A673 (cell line): ENCODE data around the gene WDFY3. TPM values are rescaled to one million over a fixed set of nuclear protein-coding genes. Genes with fewer than 3 reads are reported as not detected.

Experiments
- BruUV-seq: library from RNA; stranded (reverse); fragments of 400-500 nt; replicated peaks from 2 replicates; lab custom pipeline; 2021; lab: Mats Ljungman, UMichigan
- CTCF ChIA-PET: fragments of 300-600 bp; sonication (Branson Sonifier 250); formaldehyde crosslinking; loops from one replicate; lab custom pipeline; 2022; ENCODE audit warnings: antibody characterized with exemption; lab: Charles Lee
- POLR2A ChIA-PET: fragments of 300-600 bp; sonication (Branson Sonifier 250); formaldehyde crosslinking; loops from one replicate; lab custom pipeline; 2022; ENCODE audit warnings: antibody characterized with exemption; ENCODE audit not compliant: low non-redundant PET; lab: Charles Lee
- DNase-seq: peaks from one replicate; pipeline ENCODE4 v3.0.0-alpha.2; 2015; ENCODE audit warnings: low spot score
- H3K27ac ChIP-seq: fragments of 200-600 bp; sonication (generic); 2 replicates; pipeline ENCODE4 v1.5.1; 2016; ENCODE audit warnings: mixed run types, low read depth, mild to moderate bottlenecking, mixed read lengths, antibody characterized with exemption, low read length; ENCODE audit not compliant: poor library complexity, severe bottlenecking
- H3K27me3 ChIP-seq: fragments of 200-600 bp; sonication (generic); replicated peaks from 2 replicates; pipeline ENCODE4 v1.6.1; 2017; ENCODE audit warnings: mixed run types, low read depth, mild to moderate bottlenecking, mixed read lengths, antibody characterized with exemption, low read length; ENCODE audit not compliant: insufficient read depth, poor library complexity
- H3K36me3 ChIP-seq: fragments of 200-600 bp; sonication (generic); 2 replicates; pipeline ENCODE4 v1.6.1; 2016; ENCODE audit warnings: mixed run types, mild to moderate bottlenecking, mixed read lengths, antibody characterized with exemption, low read length; ENCODE audit not compliant: insufficient read depth, poor library complexity, severe bottlenecking
- H3K4me1 ChIP-seq: fragments of 200-600 bp; sonication (generic); 2 replicates; pipeline ENCODE4 v1.6.1; 2017; ENCODE audit warnings: mixed run types, mild to moderate bottlenecking, mixed read lengths, antibody characterized with exemption, low read length; ENCODE audit not compliant: insufficient read depth, poor library complexity, severe bottlenecking
- H3K4me3 ChIP-seq: fragments of 200-600 bp; sonication (generic); 2 replicates; pipeline ENCODE4 v1.5.1; 2016; ENCODE audit warnings: low read depth, mixed run types, mild to moderate bottlenecking, mixed read lengths, low read length; ENCODE audit not compliant: poor library complexity, severe bottlenecking
- H3K9me3 ChIP-seq: fragments of 200-600 bp; sonication (generic); 2 replicates; pipeline ENCODE4 v1.6.1; 2016; ENCODE audit warnings: mixed run types, low read depth, mild to moderate bottlenecking, mixed read lengths, antibody characterized with exemption, low read length; ENCODE audit not compliant: poor library complexity, severe bottlenecking
- CTCF ChIP-seq: fragments of 300-800, 200-600 bp; sonication (generic); conservative IDR thresholded peaks from 2 replicates; pipeline ENCODE4 v1.5.1; 2017; ENCODE audit warnings: low read depth, mild to moderate bottlenecking, antibody characterized with exemption, low read length, moderate library complexity, mixed read lengths
- EZH2 ChIP-seq: fragments of 200-600 bp; sonication (generic); IDR thresholded peaks from 2 replicates; pipeline ENCODE4 v1.6.1; 2017; ENCODE audit warnings: borderline replicate concordance, low read depth, mild to moderate bottlenecking, mixed read lengths, antibody characterized with exemption, low read length; ENCODE audit not compliant: poor library complexity, severe bottlenecking
- intact Hi-C: fragments of 100-400 bp; cut with micrococcal nuclease; formaldehyde crosslinking; loops from one replicate; pipeline ENCODE4 v1.10.0; 2022; ENCODE audit not compliant: unreplicated experiment
- total RNA-seq: library from RNA; stranded (reverse); gene quantifications from 2 replicates; pipeline ENCODE4 v1.2.3, GENCODE V29; 2021

The WDFY3 gene
- total RNA-seq, 1 experiment from 2014 or later = 43.4 TPM

GRCh38 chr4:84915396-84915780 is 51.1 kb downstream of the WDFY3 start:
- Histone ChIP-seq H3K9me3 (no peaks in the 10 kb centered on the region), H3K36me3 (peaks cover 2% of the 10 kb centered on the region), H3K4me1 (peaks cover 37% of the 10 kb centered on the region), H3K4me3 (peak overlapping the region; percentile 13), H3K27me3 (no peaks in the 10 kb centered on the region), H3K27ac (peak overlapping the region; percentile 79)
- intact Hi-C loops = no loop called here
- TF ChIP-seq EZH2 (no peak), CTCF (no peak)
- ChIA-PET CTCF (no interaction called here), POLR2A (no interaction called here)
- DNase-seq = no peak
- no TSS peak for BruUV-seq

- TF ChIP-seq CTCF = no peak
- TF ChIP-seq EZH2 = no peak
- no peaks in the 10 kb centered on the region for H3K9me3 ChIP-seq
- no peak overlapping the region for H3K4me3 ChIP-seq
- intact Hi-C loops = no loop called here
- H3K27ac ChIP-seq = peak overlapping the region; percentile 79
- DNase-seq = no peak
- H3K36me3 ChIP-seq = peaks cover 2% of the 10 kb centered on the region
- H3K27me3 ChIP-seq = no peaks in the 10 kb centered on the region
- BruUV-seq = no TSS peak
- peaks cover 31% of the 10 kb centered on the region for H3K4me1 ChIP-seq
- ChIA-PET POLR2A (no interaction called here), CTCF (no interaction called here)
These were observed 51.6 kb downstream of the WDFY3 start for GRCh38 chr4:84914686-84915395.

- intact Hi-C loops = no loop called here
- Histone ChIP-seq H3K9me3 (no peaks in the 10 kb centered on the region), H3K36me3 (no peaks in the 10 kb centered on the region), H3K27ac (no peak overlapping the region), H3K4me1 (peaks cover 25% of the 10 kb centered on the region), H3K27me3 (no peaks in the 10 kb centered on the region), H3K4me3 (no peak overlapping the region)
- TF ChIP-seq CTCF = no peak
- no peak for TF ChIP-seq EZH2
- POLR2A ChIA-PET = no interaction called here
- DNase-seq = no peak
- no TSS peak for BruUV-seq
- CTCF ChIA-PET = no interaction called here
These were observed 53.3 kb downstream of the WDFY3 start for GRCh38 chr4:84913176-84913575.
